Measurements from ENCODE around the gene AGPAT4.
A peak's percentile ranks its signal among the peaks of the same experiment; 100 is the strongest.

Gene AGPAT4

DNA sequence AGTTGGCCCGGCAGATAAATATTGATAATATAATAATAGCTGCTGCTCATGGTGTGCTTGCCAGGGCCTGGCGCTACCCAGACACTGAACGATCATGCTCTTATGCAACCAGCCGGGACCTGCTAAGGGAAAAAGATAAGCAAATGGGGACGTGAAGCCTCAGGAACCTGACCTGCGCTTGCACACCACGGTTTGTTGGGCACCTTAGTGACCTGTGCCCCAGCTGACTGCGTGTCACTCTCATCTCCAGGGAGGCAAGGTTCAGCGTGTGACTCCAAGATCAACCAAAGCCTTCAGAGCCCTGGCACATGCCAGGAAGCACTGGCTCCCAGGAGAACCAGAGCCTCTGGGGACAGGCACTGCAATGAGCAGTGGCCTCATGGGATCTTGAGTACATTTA lies 111.1 kb downstream of the AGPAT4 start:
- DNase-seq = no peak

DNA sequence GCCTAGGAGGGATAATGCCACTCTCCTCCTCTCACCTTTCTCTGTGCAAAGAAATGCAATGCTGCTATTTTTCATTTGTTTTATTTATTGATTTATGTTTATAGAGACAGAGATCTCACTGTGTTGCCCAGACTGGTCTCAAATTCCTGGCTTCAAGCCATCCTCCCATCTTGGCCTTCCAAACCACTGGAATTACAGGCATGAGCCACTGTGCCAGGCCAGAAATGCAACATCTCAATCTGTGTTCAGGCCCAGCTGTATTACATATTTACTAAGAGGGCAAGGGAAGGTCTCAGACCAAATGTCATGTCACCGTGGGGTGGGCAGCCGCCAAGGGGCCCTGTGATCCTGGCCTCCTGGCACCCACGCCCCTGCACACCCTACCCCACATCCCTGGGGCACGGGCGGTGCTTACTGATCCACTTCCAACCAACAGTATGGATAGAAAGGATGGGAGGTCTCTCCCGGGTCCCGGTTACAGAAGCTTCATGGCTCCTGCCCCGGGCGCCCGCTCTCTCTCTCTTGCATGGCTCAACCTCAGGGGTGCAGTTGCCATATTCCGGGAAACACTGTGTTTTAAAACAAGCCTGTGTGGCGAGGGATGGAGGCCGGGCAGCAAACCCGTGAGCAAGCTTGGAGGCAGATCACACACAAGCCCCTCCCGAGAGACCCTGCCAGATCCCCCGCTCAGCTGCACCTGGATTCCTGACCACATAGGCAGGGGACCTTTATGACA lies 111.8 kb downstream of the AGPAT4 start:
- no peak for DNase-seq

DNA sequence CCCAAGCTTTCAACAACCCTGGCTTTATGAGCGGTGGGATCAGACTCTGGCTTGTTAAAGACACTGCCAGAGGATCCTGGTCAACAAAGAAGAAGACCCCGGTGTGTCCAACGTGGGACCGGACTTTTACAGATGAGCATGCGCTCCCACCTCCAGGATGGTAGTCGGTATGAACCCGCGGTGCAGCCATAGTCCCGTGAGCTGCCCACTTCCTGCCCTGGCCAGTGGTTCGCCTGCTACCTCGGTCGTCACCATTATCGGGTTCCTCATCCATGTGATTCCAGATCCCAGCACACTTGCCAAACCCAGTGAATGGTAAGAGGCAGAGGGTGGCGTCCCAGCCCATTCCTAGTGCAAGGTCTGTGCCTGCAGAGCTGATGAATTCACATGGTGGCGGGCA lies 112.7 kb downstream of the AGPAT4 start:
- DNase-seq = no peak

DNA sequence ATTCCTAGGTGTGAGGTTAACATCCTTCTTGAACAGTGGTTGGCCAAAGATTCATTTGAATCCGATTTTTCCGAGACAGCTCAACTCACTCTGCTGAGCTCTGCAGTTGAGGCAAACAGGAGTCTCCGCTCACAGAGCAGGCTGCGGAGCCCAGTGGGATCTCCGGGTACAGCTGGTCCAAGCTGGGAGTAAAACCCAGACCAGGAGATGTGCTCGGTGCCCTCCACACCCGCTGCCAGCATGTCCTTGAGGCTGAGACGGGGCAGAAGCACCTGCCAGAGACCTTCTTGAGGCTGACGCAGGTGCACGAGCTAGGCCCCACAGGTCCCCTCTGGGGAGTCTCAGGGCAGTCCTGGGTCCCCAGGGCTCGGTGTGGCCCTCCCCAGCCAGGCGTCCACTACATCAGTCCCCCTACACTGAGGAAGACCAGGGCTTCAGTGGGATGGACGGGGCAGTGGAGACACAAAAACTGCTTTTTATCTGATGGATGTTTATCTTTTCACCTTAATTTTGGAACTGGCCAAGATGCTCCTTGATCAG lies 119.0 kb downstream of the AGPAT4 start:
- DNase-seq = no peak

DNA sequence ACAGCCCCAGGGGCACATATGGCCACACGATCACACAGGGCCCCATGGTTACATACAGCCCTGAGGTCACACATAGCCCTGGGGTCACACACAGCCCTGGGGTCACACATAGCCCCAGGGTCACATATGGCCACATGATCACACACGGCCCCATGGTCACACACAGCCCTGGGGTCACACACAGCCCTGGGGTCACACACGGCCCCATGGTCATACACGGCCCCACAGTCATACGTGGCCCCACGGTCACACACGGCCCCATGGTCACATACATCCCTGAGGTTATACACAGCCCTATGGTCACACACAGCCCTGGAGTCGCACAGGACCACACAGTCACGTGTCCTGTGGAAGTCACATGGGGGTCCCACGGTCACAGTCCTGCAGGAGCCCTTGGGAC lies 120.1 kb downstream of the AGPAT4 start:
- no peak for DNase-seq

DNA sequence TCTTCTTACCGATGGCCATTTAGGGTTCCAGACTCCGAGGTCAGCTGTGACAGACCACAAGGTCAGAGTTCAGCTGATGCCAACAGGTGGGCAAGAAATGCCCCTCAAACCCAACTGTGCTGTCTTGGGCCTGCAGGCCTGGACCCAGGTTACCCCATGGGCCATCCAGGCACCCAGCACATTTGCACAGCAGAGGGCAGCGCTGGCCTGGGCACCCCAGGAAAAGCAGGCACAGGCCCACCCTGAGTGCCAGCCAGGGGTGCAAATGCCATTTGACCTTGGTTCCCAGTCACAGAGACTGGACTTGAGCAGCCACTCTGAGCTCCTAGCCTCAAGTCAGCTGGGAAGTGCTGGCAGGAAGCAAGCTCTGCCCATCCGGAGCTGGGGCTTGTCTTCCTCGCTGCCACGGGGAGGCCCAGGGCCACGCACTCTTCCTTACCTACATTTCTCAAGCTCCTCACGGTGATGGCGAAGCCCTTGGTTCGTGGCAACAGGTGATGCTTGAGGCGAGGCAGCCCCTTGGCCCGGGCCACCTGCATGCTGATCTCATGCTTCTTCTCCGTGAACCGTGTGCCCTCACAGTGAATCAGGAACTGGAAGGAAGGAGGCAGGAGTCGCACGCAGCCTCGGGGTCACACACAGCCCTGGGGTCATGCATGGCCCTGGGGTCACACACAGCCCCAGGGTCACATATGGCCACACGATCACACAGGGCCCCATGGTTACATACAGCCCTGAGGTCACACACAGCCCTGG lies 120.8 kb downstream of the AGPAT4 start:
- peak; percentile 9 for DNase-seq

DNA sequence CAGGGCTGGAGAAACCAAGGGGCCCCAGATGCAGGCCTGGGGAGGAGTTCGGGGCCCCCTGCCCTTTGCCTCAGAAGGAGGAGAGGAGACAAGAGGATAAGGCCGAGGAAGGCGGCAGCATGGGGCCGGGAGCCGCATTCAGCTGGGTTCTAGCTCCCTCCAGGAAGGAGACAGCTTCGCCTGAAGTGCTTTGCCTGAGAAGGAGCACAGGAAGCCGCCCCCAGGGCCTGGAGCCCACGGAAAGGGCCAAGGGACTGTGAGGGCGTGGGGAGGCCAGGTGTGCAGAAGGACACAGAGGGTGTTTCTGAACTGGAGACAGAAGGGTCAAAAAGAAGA lies 121.4 kb downstream of the AGPAT4 start:
- no peak for DNase-seq

DNA sequence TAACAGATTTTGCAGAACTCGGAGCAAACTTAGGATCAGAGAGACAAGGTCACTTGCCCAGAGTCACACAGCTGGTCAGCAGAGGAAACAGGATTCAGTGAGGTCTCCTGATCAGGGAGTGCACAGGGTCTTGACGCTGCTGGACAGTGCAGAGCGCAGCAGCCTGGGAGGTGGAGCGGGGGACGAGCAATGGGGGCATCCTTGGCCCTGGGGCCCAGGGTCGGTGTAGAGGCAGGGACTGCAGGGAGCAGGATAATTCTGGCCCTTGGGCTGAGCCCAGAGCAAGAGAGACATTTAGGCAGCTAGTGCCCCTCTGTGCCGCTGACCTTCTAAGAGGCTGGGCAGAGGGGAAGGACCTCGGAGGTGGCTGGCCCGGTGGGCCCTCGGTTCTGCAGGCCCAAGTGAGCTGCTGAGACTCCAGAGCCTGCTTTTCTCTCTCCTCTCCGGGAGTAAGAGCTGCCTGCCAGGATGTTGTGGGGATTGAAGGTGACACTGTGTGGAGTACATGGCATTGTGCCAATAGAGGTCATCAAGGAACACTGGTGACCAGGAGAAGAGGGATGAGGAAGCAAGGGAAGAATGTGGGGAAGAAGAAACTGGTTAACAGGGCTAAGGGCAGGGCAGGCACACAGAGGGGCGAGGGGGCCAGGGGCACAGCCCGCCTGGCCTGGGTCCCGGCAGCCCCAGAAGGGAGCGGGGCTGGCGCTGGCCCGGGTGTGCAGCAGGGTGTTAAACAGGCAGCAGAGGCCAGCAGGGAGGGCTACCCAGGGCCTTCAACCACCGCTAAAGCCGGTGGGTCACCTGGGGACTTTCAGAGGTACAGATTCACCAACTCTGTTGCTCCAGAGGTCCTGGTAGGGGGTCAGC lies 122.0 kb downstream of the AGPAT4 start:
- DNase-seq = no peak

DNA sequence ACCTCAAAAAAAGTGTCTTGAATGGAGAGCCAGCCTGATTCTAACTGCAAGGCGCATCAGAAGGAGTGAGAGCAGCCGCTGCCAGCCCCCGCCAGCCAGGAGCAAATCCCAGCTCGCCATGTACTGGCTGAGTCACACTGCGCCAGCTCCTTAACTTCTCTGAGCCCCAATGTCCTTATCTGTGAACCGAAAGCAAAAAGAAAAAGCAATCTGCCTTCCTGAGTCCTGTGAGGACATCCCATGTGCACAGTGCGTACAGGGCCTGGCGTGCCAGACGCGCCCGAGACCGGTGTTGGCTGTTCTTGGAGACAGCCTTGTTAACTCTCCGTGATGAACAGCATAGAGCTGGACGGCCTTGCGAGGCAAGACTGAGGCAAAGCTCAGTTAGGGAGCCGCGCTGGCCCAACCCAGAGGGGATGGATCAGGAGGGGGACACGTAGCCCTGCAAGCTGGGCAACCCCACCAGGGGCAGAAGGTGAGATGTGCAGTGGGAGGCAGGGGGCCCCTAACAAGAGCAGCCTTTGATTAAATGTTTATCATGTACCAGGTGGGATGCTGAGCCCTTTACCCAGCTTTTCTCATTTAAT lies 122.7 kb downstream of the AGPAT4 start:
- no peak for DNase-seq

DNA sequence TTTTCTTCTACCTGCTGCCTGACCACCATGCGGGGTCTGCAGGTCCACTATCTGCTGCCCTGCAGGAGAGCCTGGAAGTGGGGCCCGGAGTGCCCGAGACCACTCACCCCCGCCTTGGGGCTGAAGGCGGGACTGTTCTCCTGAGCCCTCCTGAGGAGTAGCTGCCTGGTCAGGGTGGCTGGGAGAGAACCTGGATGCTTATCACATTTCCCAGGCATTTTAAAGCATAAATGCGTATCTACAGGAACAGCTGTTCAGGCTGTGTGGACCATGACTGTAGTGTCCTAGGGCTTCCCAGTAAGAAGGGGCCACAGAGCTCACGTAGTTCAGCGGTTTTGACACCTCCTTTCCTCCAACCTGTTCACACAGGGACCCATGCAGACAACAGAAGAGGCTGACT lies 123.3 kb downstream of the AGPAT4 start:
- no peak for DNase-seq

DNA sequence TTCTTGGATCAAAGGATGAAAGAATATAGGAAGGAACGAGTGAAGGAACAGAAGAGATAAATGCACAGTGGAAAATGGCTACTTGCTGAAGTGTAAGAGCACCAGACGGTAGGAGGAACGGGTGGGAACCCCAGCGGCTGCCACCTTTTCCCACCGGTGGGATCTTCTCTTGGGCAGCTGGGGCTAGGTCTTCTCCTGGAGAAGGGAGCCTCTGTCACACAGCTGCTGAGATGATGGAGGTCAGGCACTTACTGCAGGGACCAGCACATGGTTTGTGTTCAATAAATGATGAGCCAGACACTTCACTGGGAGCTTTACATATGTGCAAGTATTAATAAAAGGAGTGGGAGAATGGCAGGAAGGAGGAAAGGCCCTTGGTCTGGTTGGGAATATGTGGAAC lies 123.7 kb downstream of the AGPAT4 start:
- no peak for DNase-seq

DNA sequence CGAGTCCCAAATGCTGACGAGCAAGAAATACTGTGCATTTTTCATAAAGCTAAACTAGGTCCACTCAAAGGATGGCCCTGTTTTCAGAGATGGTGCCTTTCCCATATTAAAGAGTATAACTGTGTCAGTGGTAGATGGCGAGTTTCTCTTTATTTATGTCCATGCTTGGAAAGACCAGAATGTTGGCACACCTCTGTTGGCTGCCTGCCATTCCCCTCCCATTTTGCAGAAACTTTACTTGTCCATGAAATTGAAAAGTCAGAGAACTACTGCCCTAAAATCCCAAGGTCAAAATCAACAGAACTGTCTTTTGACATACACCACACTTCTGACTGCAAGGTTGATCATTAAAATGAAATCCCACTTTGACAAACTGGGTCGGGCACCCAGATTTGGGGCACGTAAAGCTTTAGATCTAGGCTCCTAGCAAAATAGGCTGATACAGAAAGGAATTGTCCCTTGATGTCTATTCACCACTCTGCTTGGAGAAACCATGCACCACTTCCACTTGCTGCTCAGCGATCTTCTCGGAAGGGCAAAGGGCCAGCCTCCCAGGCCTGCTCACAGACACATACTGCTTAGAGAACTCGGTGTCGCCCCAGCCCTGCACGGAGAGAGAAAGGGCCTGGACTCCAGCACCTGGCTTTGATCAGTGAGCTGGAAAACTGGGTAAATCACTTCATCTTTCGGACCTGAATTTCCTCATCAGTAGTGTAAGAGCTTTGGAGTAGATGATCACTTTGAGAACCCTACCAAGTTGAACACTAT lies 130.0 kb downstream of the AGPAT4 start:
- DNase-seq = no peak

DNA sequence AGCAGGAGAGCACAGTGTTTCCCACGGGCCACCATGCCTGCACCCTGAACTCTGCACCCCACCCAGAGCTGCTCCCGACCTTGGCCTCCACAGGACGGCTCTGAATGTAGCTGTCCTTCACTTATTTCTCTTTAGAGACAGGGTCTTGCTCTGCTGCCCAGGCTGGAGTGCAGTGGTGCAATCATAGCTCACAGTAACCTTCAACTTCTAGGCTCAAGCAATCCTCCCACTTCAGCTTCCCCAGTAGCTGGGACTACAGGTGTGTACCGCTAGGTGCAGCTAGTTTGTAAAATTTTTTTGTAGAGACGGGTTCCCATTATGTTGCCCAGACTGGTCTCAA lies 130.9 kb downstream of the AGPAT4 start:
- no peak for DNase-seq

DNA sequence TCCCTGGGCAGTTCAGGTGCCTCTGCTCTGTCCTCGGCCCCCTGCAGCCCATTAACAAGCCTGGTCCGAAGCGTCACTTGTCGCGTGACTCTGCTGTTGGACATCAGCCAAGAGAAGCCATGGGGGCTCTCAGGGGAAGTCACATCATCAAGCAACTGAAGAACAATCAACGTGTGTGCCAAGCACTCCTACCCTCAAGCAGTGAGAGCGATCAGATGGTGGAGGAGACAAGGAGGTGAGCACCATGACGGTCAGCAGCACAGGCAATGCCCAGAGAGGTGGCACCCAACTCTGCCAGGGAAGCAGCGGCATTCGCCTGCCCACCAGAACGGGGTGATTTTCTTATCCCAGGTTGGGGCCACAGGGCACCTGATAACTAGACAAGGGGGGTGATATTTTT lies 132.7 kb downstream of the AGPAT4 start:
- DNase-seq = no peak

DNA sequence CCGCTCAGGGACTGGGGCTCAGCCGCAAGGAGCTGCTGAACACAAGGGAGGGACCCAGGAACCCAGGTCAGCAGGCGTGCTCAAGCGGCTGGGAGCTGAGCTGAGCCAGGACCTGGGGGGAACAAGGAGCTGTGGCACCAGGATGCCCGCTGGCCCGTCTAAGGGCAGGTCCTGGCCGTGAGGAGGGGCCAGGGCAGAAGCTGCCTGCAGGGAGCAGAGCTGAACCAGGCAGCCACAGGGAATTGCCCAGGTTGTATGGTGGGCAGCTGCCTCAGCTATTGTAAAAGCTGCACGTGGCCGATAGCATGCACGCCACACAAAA lies 133.3 kb downstream of the AGPAT4 start:
- DNase-seq = no peak

DNA sequence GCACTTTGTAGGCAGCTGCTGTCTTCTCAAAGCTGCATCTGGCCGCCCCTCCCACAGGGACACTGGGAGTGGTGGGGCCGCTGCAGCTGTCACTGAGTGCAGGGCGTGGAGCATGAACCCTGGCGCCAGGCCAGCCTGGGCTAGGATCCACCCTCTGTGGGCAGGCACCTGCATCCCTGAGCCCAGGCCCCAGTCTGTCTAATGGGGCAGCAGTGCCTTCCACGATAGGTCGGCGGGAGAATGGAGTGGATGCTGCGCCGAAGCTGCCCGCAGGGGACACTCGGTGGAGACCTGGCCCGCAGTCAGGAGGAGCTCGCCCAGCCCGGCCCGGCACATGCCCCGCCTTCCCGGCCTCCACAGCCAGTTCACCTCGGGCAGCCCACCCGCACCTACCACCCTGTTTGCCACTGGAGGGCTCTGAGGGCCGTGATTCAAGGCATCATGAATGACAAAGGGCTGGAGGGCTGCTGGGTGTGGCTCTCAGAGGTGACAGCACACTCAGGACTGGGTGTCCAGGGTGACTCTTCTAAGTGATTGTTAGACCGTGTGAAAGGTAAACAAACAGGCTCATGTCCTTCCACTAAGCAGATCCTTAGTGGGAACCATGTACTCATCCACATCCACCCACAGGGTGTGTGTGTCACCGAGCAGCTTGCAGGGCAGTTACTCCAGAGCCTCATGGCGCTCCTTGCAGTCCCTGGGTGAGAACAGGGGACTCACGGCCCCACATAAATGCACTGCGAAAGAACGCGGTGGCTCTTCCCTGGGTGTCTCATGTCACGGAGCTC lies 133.9 kb downstream of the AGPAT4 start:
- DNase-seq = peak; percentile 4

DNA sequence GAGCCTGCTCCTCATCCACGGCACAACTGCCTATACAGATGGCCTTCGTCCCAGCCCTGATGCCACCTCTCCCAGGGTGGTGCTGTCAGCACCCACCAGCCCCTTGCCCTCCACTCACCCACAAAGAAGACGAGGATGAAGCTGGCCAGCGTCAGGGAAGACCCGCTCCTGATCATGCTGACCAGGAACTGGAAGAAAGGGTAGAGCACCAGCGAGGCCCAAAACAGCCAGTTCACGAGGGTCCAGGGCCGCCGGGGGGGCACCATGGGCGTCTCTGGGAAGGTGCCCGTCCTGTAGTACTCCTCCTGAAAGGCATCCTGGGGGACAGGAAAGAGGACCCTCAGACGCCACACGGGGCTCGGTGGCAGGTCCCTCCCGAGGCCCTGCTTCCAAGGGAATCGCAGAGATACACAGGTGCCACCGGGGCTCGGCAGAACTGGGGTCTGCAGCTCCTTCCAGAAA lies 134.5 kb downstream of the AGPAT4 start:
- DNase-seq = no peak

DNA sequence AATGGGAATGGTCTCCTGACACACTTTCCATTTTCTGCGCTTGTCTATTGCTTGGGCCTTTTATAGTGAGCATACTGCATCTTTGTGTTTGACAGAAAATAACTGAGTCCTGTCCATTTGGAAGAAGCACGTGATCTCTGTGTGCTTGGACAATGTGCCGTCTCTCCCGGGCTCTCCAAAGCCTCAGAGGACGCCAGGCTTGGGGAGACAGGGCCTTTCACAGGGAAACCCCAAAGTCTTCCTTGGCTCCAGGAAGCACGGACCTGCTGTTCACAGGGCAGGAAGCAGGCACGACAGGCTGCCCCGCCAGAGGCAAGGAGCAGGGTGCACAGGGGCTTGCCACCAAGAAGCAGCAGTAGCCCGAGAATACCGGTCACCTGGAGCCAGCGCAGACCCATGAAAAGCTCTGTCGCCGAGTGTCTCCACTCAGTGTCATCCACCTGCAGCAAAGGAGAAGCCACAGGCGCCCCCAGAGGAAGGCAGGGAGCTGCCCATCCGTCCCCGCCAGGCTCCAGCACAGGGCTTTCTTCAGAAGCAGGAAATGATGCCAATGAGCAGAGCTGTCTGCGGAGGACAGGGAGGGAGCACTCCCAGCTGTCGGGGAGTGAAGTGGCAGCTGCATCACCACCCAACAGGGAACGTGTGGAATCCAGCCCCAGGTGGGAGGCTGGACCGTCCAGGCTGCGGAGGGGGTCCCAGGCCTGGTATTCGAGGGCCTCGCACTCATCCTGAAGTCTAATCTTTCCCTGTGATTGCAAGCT lies 135.1 kb downstream of the AGPAT4 start:
- DNase-seq = no peak

DNA sequence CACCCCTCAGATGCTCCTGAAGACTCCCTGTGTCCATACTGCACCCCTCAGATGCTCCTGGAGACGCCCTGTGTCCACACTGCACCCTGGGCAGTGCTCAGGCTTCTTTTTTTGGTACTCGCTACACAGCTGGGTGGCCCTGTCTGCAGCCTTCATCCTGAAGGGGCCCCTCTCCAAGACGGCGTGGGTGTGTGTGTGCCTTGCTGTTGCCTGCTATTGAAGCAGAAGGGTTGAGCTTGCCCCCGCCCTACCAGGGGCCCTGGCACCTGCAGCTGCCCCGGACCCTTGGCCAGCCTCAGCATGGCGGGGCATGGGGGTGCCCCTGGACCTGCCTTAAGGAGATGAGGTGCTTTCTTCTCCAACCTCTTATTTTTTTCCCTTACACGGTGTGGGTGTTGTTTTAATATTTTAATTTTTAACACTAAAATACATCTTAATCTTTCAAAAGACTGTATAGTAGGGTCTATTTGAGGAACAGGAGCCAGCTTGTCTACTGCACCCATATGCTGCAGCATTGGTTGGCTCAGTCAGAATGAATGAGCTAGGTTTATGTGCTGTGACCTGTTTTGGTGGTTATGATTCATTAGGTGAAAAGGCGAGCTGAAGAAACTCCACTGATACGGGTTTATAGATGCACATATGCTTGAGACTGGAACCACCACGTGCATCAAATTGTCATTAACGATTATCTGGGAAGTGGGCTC lies 135.9 kb downstream of the AGPAT4 start:
- DNase-seq = no peak

DNA sequence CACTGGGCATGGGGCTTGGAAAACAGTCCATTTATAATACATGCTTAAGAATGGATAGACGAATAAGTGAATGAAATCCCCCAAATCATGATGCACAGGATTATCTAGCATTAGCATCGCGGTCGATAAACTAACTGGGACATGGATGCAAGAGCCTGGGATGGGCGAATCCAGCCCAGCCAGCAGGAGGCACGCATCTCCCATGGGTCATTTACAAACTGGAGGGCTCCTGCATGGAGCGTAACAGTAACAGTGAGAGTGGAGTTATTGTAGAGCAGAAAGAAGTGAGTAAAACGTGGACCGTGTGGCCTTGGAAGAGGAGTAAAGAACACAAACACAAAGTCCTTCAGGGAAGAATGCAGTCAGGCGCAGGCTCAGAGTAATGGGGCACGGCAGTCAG lies 136.5 kb downstream of the AGPAT4 start:
- no peak for DNase-seq
